Left cardiac atrium (tissue), 4 donors: ENCODE results near the gene SLC30A2. TPM values are rescaled to one million over a fixed set of nuclear protein-coding genes. Genes with fewer than 3 reads are reported as not detected.

Source experiments
- ATAC-seq, 2 donors: fragments of 200-7000 bp; cut with Tn5 transposase; one replicate each; pipeline ENCODE4 v1.9.1; 2020; ENCODE audit warnings: mild to moderate bottlenecking in 2 of 2, moderate library complexity in 2 of 2
- DNase-seq: peaks from one replicate; pipeline ENCODE4 v3.0.0-alpha.2; 2020
- intact Hi-C, 2 donors: fragments of 100-400 bp; cut with DNase I; formaldehyde crosslinking; loops; one replicate each; pipeline versions ENCODE4 v1.14.1 to v1.15.1; 2022 to 2023
- total RNA-seq, 2 donors: library from RNA; stranded (reverse); fragmentation: NEBNext Ultra II Directional; extraction: Animal tissue kit (Norgen Biotek cat#: 25700); gene quantifications; one replicate each; pipeline ENCODE4 v1.2.1, GENCODE V29; 2021
- donor health status: DM: no; HTN: yes; CAD: no.
- donor health status: DM: no; HTN: yes; CAD: no; lungs with severe emphysema.
- donor health status: DM: yes; HTN: yes; CAD: no.
- donor health status: Dilated cardiomyopathy.

SLC30A2 gene
- total RNA-seq, 2 donors from 2014 or later, result 0.32 to 1.0 TPM

DNA sequence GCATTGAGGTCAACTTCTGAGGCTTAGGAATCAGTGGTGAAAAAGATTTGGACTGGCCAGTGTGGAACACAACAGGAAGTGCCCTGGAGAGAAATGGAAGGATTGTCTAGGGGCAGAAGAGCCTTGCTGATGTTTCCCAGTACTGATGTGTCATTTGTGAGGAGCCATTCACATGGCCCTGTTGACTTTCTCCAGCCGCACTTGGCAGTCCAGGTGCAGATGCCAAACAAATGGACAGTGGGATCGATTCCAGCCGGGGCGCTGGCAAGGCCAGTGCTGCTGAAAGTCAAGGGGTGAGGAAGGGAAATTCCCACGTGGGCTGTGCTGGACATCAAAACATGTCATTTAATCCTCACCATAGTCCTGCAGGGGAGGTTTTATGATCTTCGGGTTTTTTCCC lies 26.4 kb upstream of the SLC30A2 start:
- DNase-seq, result peak; percentile 47
- intact Hi-C loops, result no loop called here
- ATAC-seq, result peak; percentile 42

DNA sequence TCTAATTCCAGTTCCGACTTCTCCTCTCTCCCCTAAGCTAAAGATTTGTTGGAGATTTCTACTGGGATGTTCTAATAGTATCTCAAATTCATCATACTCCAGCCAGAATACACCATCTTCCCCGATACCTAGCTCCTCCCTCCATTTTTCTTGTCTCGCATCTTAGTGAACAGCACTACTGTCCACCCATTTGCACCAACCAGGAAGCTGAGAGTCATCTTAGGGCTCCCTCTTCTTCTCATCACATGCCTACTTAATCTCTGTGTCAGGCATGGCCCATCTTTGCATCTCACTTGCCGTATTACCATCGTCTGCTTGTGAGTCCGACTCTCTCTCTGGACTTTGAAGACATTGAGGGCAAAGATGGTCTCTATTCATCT lies 25.0 kb upstream of the SLC30A2 start:
- intact Hi-C loops, result no loop called here
- no peak for ATAC-seq
- no peak for DNase-seq

DNA sequence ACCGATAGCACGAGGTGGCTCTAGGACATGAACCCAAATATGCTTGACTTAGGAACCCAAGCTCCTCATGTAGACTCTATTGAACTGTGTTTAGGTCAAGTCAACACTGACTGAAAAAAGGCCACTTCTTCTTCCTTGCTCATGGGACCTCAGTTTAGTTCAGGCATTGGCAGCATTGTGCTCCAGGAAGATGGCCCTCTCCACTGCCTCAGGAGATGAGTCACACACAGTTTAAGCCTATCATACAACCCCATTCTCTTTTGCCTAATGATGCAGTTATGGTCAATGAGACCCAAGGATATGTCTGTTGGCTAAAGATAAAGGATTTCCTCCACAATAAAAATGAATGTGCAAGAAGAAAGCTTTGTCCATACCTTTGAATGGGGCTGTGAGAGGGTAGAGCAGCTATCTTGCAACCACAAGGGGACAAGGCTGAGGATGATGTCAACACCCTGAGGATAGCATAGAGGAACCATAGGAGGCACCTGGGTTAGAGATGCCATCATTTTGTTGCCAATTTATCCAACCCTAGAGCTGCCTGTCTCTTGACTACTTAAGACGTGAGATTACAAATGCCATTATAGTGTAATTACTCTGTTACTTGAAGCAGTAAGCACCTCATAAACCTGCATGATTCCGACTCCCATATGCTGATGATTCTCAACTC lies 24.5 kb upstream of the SLC30A2 start:
- DNase-seq (no peak), ATAC-seq (no peak)
- intact Hi-C loops, result no loop called here

DNA sequence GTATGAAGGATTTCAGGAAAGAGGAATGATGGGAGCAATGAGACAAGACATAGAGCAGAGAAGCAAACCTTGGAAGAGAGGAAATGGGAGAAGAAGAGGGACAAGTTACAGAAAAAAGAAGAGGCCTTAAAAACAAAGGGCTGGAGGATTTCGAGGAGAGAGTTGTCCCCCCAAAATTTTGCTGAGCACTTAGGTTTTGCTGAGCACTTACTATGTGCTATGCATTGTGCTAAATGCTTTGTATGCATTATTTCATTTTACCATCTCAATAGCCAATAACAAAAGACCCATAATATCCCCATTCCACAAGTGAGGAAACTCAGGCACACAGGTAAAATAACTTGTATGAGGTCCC lies 24.0 kb upstream of the SLC30A2 start:
- DNase-seq (no peak), ATAC-seq (no peak)
- intact Hi-C loops, result no loop called here

DNA sequence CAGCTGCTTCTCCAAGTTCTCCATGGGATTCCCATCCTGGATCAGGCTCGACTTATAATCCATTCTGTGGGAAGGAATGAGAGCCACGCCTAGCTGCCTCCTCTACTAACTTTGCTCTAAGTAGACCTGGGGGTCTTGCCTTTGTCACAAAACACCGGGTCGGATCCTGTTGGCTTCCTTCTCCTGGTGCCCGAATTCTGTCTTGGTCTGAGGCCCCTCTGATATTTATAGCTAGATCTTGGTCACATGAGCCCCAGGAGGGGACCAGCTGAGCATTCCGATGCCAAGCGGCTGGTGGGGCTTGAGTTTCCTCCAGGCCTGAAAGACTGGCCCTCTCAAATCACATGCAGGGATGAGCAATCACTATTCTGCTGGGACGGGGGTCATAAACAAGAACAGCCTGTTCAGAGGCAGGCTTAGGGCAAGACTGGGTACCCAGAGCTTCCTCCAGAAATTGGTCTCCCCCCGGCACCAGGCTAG lies 21.6 kb upstream of the SLC30A2 start, which contains the start of gene TRIM63:
TRIM63 (minus strand) TSS at position 199 of the 480 bp plus-strand sequence; CDS start at position 63, 136 bp downstream.
- intact Hi-C loops, result loop anchor here in 1 of 2 donors (2.0 kb wide), 1 partner anchor 27 kb away; no protein-coding TSS in a partner anchor
- peak; percentile 67 to 81 for ATAC-seq
- DNase-seq, result peak; percentile 55

DNA sequence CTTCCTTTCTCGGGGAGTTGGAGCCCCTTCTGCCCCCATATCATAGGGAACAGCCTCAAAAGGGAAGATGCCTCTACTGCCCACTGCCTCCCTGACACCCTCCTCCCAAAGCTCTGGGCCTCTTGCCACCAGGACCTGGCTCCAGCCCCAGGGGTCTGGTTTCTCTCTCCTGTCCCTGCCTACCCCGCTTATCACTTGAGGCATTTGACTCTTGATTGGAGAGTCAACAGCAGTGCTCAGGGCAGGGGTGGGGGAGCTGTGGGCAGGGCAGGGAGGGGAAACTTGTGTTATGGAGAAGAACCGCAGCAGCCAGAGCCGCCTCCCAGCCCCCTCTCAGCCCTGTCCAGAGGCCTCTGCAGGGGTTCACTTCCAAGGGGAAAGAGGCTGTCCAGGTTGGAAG lies 20.9 kb upstream of the SLC30A2 start:
- peak; percentile 67 for DNase-seq
- intact Hi-C loops, result loop anchor here in 1 of 2 donors (2.0 kb wide), 1 partner anchor 28 kb away; no protein-coding TSS in a partner anchor
- ATAC-seq, result peak; percentile 90 to 95

DNA sequence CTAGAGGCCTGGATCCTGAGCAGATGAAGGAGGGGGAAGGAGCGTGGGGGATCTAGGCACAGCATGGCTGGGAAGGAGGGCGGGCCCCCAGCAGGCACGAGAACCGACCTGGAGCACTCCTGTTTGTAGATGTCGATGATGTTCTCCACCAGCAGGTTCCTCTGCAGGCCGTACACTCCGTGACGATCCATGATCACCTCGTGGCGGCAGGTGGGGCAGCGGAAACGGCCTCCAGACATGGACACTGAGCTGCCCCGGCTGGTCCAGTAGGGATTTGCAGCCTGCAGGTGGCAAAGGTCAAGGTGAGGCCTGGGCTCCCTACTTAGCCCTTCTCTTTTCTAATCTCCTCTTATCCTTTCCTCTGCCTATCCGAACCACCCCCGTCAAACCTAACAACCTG lies 20.2 kb upstream of the SLC30A2 start:
- no peak for ATAC-seq
- no peak for DNase-seq
- intact Hi-C loops, result loop anchor here in 1 of 2 donors (2.0 kb wide), 1 partner anchor 29 kb away; no protein-coding TSS in a partner anchor

DNA sequence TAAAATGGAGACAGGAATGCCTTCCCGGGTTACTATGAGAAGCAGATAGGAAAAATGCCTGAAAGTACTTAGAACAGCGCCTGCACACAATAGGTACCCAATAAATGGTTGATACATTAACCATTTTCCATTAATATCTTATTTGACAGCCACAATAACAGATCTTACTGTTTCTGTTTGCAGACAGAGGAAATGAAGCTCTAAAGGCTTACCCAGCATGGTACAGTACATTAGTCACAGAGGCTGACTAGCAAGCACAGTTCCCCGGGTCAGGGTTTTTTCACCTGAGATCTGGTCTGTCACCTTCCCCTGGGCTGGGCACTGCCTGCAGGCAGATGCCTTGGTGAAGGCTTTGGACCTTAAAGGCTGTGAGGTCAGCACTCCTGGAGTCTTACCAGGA lies 18.6 kb upstream of the SLC30A2 start:
- no peak for ATAC-seq
- intact Hi-C loops, result no loop called here
- DNase-seq, result no peak

DNA sequence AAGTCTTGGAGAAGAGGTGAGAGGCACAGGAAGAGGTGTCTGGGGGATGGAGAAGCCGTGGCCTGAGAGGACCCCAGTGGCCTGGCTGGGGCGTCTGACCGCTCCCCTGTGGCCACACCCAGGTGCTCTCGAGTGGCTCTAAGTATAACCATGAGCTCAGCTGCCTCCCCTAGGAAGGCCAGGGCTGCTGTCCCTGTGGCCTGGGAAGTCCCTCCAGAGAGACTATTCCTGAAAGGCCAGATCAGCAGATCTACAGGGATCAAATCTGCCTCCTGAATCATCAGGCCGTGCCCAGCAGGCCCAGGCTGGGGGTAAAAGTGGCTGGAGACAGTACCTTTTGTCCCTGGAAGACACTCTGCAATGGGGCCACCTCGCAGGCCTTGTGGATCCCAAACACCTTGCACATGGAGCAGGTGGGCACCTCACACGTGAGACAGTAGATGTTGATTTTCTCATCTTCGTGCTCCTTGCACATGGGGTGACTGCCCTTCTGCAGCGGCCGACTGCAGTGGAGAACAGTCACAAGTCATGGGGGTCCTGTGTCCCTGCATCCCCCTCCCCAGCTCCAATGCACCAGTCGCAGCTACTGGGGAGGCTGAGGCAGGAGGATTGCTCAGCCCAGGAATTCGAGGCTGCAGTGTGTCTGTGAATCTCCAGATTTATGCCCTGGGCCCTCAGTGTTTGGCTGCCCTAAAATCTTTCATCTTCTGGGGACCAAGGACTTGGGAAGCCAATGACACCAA lies 15.1 kb upstream of the SLC30A2 start:
- intact Hi-C loops, result no loop called here
- DNase-seq, result no peak
- ATAC-seq, result peak; percentile 29 to 69

DNA sequence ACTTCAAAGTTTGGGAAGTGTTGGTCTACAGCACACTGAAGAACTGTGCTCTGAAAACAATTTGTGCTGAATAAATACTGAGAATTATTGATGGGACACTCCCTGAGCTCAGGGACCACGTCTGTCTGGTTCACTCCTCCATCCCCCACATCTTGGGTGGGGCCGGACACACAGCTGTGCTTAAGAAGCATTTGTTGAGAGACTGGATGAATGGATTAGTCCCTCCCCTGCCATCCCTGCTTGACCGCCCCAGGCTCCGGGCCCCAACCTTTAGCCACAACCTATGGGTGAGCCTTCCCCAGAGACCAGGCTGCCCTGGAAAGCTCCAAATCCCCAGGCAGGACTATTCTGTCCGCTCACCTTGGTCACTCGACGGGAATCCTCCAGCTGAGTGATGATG lies 14.0 kb upstream of the SLC30A2 start:
- intact Hi-C loops, result no loop called here
- DNase-seq, result no peak
- no peak for ATAC-seq

DNA sequence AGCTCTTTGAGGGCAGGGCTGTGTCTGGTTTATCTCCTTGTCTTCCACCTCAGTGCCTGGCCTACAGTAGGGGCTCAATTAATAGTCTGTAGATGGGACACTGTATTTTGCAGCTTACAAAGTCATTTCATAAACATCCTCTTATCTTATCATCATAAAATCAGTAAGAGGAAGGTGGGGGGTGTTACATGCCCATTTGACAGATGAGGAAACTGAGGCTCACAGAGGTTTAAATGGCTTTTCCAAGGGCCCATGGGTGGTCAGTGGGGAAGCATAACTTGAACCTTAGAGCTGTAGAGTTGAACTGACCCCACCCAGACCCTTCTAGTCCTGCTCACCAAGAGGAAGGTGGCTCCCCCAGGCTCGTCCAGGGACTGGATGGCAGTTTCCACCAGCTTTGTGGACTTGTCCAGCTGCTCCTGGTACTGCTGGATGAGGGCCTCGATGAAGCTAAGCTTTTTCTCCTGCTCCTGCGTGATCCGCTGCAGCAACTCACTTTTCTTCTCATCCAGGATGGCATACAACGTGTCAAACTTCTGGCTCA lies 12.2 kb upstream of the SLC30A2 start:
- DNase-seq (no peak), ATAC-seq (no peak)
- intact Hi-C loops, result no loop called here

DNA sequence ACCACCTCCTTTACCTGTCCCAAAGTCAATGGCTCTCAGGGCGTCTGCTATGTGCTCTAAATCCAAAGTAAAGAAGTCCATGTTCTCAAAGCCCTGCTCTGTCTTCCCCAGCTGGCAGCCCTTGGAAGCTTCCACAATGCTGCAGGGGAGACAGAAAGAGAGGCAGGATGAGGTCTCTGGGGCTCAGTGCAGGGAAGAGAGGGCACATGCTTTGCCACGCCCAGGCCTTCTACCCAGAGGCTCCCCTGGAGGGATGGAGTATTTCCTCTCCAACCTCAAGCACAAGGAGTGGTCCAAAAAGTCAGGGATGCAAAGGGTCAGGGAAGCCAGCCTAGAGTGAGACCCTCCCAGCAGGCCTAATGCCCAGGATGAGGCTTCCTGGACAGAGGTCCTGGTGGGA lies 11.3 kb upstream of the SLC30A2 start:
- DNase-seq, result no peak
- intact Hi-C loops, result no loop called here
- no peak for ATAC-seq

DNA sequence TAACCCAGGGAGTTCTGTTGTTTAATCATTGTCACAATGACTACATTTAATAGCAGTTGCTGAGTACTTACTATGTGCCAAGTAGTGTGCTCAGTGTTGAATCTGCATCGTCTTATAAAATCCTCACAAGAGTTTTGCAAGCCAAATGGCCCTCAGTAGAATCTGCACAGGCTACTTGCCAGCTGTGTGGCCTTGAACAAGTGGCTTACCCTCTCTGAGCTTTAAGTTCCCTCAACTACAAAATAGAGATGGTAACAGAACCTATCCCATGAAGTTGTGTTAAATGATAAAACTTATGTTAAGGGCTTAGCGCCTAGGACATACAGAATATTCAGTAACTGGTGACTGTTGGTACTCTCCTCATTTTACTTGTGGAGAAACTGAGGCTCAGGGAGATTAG lies 9.1 kb upstream of the SLC30A2 start:
- DNase-seq (no peak), ATAC-seq (no peak)
- intact Hi-C loops, result no loop called here

DNA sequence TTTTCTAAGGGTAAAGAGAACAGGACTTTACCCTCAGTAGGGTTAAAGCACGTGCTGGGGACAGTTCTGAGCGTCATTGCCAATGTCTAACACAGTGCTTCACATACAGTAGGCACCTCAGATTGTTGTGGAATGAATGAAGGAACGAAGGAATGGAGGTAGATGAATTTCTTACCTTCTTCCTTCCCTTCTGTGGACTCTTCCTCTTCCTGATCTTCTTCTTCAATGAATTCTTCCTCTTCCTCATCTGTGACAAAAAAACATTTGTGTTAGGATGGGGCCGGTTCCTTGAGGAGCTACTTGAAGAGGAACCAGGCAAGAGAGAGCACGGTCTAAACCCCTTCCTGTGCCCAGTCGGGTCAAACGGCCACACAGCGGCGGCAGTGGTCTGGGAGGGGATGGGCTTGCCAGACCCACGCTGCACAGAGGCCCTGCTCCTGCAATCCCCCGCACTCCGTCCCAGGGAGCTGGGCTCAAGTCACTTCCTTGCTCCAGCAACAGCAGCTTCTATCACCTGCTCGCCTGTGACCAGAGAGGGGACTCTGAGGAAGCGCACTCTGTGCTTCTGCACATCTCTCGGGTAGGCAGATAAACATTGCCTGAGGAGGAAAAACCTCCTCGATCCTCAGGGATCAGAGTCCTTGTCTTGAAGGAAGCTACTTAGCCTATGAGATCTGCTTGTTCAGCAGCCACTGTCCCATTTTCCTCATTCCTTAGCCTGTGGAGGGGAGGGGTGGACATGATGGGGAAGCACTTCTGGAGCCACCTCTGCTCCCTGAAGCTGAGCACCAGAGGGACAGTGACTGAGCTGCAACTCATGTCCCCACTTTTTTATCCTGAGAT lies 8.0 kb upstream of the SLC30A2 start:
- DNase-seq (no peak), ATAC-seq (no peak)
- intact Hi-C loops, result no loop called here

DNA sequence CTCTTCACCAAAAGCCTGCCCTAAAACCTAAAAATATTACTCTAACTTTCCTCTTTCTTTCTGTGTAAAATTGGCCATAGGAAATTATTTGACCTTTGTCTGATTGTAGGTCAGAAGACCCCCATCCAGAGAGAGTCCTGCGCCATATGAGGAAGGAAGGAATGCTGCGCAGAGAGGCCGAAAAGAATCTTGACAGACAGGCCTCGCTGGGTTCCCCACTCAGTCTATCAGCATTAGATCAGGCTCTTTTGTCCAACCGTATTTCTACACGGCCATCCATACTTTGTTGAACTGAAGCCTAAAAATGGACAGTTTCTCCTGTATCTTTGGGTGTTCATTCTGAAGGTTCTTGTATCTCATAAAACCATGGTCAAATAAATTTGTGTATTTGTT lies 4.3 kb upstream of the SLC30A2 start:
- intact Hi-C loops, result no loop called here
- no peak for DNase-seq
- no peak for ATAC-seq

DNA sequence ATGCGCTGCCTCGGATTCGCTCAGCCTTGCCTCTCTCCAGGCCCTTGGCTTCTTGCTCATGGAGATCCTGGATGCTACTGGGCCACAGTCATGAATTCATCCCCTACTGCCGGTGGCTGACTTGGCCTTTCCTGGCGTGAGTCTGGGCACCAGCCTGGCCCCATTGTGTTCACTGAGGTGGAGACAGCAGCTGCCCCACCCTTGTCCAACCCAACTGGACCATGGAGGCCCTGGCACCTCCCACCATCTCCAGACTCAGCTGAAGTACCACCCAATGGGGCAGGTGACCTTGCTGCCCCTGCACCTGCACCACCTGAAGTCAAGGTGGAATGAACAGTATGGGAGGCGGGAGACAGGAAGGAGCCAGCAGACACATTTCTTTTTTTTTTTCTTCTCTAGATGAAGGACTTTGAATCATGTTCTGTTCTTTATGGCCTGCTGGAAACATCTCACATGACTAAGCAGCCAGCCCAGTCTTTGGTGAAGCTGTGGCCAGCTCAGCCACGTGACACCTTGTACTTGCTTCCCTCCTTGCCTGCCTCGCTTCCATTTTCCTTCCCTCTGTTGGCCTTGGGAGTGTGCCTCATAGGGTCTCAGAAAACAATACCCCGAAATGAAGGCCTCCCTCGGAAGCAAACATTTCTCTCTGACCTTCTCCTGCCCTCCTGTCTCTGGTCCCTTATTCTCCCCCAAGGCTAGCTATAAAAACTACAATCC lies 3.8 kb upstream of the SLC30A2 start:
- DNase-seq (no peak), ATAC-seq (peak; percentile 27 to 40)
- intact Hi-C loops, result no loop called here

DNA sequence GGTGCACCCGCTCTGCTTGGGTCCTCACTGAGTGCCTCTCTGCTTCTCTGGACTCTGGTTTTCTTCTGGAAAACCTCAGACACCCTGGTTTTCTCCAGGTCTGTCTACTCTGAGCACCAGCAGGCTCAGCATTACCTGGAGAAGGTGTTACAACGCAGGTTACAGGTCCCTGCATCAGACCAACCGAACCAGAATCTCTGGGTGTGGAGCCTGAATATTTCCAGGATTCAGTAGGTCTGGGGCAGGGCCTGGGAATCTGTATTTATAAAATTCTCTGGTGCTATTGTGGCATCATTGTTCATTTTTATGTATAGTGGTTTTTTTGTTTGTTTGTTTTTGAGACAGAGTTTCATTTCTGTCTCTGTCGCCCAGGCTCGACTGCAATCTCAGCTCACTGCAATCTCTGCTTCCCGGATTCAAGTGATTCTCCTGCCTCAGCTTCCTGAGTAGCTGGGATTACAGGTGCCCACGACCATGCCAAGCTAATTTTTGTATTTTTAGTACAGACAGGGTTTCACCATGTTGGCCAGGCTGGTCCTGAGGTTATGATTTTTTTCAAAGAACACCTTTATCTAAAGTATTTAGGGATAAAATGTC lies 1.5 kb upstream of the SLC30A2 start:
- no peak for ATAC-seq
- intact Hi-C loops, result no loop called here
- DNase-seq, result no peak

DNA sequence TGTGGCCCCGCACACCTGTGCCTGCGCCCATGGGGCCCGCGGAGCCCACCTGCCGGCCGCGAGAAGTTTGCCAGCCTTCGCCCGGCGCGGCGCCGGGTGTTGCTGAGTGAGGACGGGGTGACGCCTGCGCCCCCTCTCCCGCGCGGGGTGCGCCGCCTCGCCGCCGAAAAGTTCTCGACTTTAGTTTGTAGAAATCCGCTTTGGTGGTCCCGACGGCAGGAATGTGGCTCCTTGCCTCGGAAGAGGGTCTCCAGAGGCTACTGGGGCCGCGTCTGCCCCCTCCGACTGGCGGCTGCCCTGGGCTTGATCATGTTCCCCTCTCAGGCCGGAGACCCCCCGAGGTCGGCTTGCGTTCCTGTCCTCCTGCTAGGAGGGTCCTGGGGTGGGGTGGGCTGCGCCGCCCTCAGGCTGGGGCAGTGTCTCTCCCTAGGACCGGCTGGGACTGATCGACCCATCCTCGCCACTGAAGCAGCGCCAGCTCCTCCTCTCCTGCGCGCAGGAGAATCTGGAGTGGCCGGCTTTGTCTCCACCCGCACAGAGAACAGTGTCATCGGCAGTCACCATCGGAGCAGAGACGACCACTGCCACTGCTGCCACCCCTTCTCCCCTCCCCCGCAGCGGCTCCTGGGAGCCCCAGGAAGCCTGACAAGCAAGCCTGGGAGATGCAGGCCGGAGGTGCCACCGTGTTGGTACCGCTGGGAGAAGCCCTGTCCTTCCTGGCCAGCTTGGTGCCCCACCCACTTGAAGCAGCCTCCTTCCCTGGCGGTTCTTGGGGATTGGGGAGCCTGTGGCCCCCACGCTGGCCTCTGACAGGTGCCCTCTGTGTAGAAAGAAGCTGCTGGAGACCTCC lies 553 bp upstream of the SLC30A2 start:
- no peak for DNase-seq
- intact Hi-C loops, result no loop called here
- ATAC-seq, result peak in 1 of 2 donors; percentile 27
